ENCODE measurements around the gene LANCL2.
"Not testable (repeated sequence)": the region's sequence is repeated elsewhere in the genome, so short reads cannot be mapped to it uniquely, and the experiment has no call there.

The LANCL2 gene

DNA sequence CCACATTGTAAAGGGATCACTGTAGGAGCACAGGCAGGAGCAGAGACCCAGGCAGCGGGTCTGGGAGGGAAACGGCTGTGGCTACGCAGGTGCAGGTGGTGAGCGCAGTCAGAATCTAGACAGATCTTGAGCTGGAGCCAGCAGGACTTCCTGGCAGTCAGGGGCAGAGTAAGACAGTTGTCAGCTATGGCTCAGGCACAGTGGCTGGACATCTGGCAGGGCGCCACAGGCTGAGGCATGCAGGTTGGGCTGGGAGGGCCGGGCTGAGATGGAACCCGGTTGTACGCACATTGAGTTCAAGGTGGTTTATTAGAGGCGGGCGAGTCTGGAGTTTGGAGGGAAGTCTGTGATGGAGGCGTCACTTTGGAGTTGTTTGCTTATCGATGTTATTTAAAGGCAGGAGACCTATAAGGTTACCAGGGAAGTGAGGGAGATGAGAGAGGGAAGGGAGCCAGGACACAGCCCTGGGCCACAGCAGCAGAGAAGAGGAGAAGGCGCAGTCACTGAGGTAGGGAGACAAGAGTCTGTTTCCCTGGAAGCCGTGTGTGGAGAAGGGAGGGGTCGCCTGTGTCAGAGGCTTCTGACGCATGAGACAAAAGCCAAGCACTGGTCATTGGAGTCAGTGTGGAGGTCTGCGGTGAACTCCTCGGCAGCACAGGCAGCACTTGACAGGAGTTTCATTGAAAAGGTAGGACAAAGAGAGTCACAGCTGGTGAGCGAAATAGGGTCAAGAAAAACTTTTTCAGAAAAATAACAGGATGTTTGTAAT lies 73.8 kb downstream of the LANCL2 start:
- DNase-seq, result no peak

GRCh38 chr7:55439627-55440026 lies 74.5 kb downstream of the LANCL2 start:
- DNase-seq, result no peak

- DNase-seq, result no peak
Measured at GRCh38 chr7:55440040-55440690, 75.0 kb downstream of the LANCL2 start.

GRCh38 chr7:55441002-55441401 lies 75.9 kb downstream of the LANCL2 start:
- DNase-seq, result no peak

DNA sequence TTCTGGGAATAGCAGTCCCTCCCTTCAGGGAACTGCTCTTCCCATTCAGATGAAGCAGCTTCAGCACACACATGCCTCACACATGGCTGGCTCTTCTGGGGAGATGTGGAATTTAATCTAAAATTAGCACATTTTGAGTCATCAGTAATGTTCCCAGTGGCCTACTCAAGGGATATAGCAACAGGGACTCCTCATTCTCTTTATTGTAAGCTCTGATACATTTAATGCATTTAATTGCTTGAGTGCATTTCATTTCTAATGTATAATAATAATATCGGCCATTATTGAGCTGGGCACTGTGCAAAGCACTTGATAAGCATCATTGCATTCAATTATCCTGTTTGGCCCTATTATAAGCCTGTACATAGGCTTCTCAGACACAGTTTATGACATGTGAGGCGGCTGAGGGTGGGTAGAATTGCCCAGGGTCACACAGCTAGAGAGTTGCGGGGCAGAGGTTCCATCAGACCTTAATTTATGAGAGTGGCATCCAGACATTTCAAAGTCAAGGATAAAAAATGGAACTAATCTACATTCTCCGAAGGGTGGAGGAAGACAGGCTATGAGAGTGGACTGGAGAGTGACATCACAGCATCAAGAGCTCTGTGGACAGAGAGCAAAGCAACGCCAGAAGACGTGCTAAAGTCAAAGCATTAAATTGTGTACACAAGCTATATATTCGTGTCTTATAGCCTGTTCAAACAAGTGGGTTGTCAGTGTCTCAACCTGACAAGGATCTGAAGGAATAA lies 76.8 kb downstream of the LANCL2 start:
- no peak for DNase-seq

GRCh38 chr7:55444786-55445185 lies 79.6 kb downstream of the LANCL2 start:
- no peak for DNase-seq

- no peak for DNase-seq
Measured at GRCh38 chr7:55448526-55448925, 83.4 kb downstream of the LANCL2 start.

- DNase-seq, result no peak
Measured at GRCh38 chr7:55449205-55449991, 84.3 kb downstream of the LANCL2 start.

DNA sequence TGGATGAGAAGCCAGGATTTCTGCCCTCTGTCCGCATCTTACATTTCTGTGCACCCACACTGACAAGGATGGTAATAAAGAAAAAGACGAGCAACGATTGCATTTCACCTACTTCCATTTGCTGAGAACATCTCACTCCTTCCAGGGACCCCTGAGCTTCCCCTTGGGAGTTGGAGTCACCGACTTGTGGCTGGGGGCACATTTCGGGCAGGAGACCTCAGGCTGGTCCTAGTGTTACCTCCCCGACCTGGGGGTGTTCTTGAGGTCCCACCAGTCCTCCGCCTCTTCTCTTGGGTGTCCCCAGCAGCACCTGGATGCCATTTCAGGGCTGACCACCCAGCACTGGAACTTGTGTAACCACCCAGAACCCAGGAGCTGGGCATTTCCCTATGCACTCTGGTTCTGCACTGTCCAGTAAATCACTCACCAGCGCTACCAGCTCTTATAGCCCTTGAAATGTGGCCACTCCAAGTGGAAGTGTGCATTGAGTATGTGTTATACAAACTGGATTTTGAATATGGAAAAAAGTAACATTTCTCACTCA lies 84.9 kb downstream of the LANCL2 start:
- DNase-seq, result no peak

DNA sequence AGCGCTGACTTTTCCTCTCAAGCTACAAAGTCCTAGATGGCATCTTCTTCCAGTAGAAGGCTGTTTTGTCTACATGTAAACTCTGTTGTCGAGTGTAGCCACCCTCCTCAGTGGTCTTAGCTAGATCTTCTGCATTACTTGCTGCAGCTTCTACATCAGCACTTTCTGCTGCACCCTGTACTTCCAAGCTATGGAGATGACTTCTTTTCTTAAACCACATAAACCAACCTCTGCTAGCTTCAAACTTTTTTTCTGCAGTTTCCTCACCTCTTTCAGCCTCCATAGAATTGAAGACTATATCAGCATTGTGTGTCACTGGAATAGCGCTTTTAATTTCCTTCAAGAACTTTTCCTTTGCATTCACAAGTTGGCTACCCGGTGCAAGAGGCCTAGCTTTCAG lies 87.8 kb downstream of the LANCL2 start:
- DNase-seq, result no peak

DNA sequence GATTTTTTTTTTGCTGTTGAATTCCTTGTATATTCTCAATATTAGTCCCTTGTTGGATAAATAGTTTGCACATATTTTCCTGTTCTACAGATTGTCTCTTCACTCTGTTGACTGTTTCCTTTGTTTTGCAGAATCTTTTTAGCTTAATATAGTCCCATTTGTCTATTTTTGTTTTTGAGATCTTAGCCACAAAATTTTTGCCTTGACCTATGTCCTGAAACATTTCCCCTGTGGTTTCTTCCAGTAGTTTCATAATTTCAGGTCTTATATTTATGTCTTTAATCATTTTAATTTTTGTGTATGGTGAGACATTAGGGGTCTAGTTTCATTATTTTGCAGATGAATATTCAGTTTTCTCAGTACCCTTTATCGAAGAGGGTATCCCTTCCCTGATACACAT lies 92.7 kb downstream of the LANCL2 start:
- no peak for DNase-seq

- DNase-seq, result no peak
Measured at GRCh38 chr7:55458351-55458750, 93.2 kb downstream of the LANCL2 start.

GRCh38 chr7:55463686-55464262 lies 98.6 kb downstream of the LANCL2 start:
- DNase-seq, result no peak

DNA sequence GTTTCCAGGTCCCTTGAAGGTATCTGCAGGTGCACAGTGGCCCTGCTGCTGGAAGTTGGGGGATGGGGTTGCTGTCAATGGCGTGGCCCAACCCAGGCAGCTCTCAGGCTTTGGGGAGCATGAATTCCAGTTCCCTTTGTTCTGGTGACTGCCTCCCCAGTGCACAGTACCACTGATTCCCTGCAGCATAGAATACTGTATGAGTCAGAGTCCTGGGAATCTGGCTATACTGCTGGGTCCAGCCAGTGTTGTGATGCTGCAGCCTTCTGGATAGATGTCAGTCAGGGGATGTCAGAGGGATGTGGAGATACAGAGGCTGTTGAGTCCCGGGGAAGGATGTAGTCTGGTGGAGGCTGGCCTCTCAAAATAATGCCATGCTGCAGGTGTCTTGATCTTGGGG lies 99.3 kb downstream of the LANCL2 start:
- no peak for DNase-seq

GRCh38 chr7:55465691-55466090 lies 100.6 kb downstream of the LANCL2 start:
- DNase-seq, result no peak

DNA sequence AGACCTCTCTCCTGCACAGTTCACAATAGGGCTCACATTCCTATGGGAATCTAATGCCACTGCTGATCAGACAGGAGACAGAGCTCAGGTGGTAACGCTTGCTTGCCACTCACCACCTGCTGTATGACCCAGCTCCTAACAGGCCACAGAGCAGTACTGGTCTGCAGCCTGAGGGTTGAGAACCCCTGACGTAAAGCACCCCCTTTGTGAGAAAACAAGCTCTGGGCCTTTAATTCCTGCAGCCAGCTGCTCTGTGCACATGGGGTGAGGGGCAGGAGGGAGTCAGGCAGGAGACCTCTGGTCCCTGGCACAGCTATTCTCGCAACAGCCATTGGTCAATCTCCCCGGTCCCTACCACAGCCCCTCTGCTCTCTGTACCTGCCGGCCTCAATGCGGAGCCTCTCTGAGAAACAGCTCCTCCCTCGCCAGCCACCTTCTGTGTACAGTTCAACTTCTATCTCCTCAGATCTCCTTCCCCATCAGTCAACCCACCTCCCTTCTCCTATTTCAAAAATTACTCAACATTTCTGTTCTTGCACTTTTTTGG lies 102.0 kb downstream of the LANCL2 start:
- DNase-seq, result no peak

GRCh38 chr7:55468495-55468894 lies 103.4 kb downstream of the LANCL2 start:
- no peak for DNase-seq

DNA sequence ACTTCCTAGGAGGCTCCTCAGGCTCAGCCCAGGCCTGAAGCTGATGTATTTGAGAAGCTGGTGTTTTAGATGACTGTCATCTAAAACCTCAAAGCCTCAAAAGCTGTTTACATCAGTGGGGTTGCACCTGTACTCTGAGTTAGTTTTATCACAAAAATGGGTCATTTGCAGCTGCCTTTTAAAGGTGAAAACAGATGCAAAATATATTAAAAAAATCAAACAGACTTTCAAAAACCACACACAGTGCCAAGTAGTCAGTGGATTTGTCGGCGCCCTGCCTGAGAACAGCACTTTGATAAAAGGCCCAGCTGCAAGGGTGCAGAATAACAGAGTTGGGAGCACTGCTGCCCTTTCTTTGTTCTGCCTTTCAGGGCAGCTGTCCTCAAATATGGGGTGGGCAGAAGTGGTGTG lies 104.1 kb downstream of the LANCL2 start:
- no peak for DNase-seq

- no peak for DNase-seq
Measured at GRCh38 chr7:55469721-55470120, 104.6 kb downstream of the LANCL2 start.

DNA sequence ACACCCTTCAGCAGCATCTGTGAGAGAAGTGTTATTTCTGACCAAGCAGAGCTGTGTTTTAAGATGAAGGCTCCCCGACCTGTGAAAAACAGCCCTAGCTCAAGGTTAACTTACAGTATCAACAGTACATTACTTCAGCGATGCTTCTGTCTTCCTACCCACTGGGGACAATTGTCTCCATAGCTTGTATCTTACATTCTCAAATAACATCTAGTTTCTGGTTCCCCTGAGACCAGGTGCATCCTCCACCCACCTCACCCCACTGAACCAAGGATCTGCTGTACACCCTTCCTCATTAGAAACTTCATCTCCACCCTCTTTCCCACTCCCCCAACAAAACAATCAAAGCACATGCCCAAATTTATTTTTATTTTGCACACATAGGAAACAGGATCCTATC lies 105.1 kb downstream of the LANCL2 start:
- DNase-seq, result no peak

GRCh38 chr7:55471594-55471993 lies 106.5 kb downstream of the LANCL2 start:
- not testable (repeated sequence) for DNase-seq

DNA sequence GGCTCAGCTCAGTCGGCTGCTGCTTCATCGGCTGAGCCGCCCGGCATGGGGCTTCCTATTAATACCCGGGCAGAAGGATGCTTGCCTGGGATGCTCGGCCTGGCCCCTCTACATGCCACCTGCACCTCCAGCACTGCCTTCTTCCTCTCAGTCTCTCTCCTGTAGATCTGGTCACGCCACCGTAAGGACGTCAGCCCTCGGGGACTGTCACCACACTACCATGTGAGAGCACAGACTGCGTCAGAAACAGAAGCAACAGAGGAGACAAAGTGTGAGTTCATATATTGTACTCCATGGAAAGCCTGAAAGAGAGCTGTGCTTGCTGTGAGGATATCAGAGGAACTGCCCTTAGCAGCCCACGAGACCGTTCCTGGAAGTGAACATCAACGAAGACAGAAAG lies 107.3 kb downstream of the LANCL2 start:
- not testable (repeated sequence) for DNase-seq

Measured in activated CD4-positive, alpha-beta T cell treated with anti-CD3 and anti-CD28 coated beads, Interleukin-2, amount 50 U/mL, for 48 hours (primary cell).